GM18502 (cell line): ENCODE measurements around the gene RGP1.

Source experiments
- ATAC-seq: cut with Tn5 transposase; IDR thresholded peaks from one replicate; pipeline ENCODE4 v1.9.1; 2021; ENCODE audit warnings: mild to moderate bottlenecking; ENCODE audit not compliant: unreplicated experiment, poor library complexity

RGP1 gene

GRCh38 chr9:35766997-35767396 is 17.9 kb downstream of the RGP1 start:
- ATAC-seq: no peak

GRCh38 chr9:35767458-35767857 is 18.4 kb downstream of the RGP1 start:
- ATAC-seq: no peak

- ATAC-seq: no peak
These were observed 20.7 kb downstream of the RGP1 start for GRCh38 chr9:35769763-35770162.

DNA sequence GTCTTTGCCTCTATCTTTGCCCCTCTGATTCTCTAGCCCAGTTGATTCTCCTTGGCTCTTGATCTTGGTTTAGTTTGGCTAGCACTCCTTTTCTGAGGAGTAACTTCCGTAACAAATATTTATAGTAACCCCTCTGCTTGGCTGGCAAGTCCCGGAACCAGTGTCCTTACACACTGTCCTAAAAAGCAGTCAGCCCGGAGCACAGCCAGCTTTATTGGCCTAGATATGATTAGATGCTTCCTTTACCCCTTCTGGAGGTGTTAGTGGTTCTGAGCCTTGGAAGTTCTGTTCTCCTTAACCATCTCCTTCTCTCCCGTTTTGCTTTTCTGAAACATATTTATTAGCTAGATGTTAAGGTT is 22.0 kb downstream of the RGP1 start:
- no peak for ATAC-seq

DNA sequence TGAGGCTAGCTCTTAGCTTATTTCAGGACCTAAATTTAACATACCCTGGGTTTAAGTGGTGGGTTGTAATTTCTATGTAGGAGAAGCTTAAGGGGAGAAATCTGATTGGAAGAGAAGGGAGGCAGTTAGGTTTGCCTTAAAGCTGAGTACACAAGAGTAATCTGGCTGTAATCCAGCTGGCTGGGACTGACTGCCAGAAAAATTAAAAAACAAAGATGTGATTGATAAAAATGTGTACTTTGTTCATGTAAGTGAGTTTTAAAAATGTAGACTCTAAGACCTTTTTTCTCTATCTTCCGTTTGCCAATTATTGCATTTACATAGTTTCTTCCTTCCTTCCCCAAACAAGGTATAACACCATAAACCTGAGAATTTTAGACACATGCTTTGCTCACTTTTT is 22.4 kb downstream of the RGP1 start:
- ATAC-seq: no peak

- ATAC-seq: no peak
These were observed 22.9 kb downstream of the RGP1 start for GRCh38 chr9:35771943-35772342.

DNA sequence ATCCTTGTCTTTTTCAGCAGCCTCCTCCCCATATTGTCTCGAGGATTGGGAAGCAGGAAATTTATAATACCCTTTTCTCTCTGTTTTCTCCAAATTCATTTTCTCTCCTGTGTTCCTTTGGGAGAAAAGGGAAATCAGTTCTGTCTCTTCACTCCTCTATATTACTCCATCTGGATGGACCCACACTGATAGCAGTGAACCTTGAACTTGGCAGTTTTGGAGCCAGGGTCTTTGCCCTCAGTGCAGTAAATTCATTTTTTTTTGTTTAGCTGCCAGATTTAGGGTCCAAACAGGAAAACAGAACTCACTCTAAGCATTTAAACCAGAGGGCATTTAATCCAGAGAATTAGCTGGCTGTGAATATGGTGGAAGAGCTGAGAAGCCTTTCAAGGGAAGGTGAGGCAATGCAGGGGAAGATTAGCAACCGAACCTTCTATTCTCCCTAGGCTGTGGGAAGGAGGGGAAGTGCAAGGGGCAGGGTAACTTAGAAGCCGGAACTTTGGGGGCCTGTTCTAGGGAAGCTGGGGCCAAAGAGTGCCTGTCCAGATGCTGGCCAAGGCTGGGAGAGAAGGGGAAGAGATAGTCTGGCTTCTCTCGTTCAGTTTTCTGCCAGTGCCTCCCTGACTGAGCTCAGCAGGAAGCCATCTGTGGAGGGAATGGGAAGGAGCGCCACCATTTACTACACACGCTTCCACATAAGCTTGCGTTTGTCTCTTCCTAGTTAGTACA is 26.0 kb downstream of the RGP1 start:
- ATAC-seq: no peak

DNA sequence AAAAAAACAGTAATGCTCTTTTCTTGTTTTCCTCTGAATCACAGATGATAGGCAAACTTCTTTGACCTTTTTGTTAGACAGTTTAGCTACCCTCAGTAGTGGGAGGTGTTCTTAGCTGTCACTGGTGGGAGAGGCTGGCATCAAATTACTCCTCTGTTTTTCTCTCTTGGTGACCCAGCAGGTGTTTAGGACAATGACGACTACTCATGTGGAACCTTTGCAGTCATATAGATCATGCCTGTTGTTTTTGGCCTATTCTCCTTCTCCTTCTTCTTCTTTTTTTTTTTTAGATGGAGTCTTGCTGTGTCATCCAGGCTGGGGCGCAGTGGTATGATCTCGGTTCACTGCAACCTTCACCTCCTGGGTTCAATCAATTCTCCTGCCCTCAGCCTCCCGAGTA is 26.9 kb downstream of the RGP1 start:
- no peak for ATAC-seq

DNA sequence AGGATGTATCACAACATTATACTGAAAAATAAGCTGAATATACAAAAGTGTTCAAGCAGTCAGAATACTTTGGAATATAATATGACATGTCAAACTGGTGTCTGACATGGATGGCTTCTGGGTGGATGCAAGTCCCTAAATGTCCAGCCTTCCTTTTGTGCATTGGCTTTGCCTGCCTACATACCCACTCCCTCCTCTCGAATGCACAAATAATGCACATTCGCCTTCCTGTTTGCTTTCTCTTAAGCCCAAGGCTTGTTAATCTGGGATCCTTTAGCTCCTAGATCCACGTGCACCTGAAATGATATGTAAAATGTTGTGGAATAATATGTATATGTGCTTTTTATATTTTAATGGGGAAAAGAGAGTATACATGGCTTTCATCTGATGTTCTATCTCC is 29.4 kb downstream of the RGP1 start:
- no peak for ATAC-seq

- ATAC-seq: no peak
These were observed 32.0 kb downstream of the RGP1 start for GRCh38 chr9:35781066-35781465.

DNA sequence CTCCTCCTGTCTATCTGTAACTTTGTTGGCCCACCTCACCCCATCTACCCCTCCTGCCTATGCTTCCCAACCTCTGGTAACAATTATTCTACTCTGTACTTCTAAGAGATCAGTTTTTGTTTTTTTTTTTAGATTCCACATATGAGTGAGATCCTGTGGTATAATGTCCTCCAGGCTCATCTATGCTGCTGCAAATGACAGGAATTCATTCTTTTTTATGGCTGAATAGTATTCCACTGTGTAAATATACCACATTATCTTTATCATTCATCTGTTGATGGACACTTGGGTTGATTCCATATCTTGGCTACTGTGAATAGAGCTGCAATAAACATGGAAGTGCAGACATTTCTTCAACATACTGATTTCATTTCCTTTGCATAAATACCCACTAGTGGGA is 34.3 kb downstream of the RGP1 start:
- no peak for ATAC-seq

DNA sequence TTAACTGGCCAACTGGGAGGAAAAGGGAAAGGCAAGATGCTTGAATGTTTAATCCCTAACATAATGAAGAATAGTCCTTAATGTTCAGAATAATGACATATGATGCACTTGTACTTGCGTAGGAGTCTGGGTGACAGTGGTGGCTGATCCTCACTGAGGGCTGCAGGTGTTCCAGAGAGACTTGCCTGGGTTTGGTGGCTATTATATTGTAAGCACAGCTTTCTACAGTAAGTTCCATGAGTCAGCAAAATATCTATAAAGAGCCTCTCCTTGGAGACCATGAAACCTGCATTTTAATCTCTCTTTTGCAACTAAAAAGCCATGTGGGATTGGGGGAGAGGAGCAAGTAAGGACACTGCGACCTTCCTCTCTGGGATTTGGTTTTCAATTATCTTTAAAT is 40.5 kb downstream of the RGP1 start:
- no peak for ATAC-seq

GRCh38 chr9:35790025-35790384 is 40.9 kb downstream of the RGP1 start:
- ATAC-seq: no peak

GRCh38 chr9:35790385-35791296 is 41.6 kb downstream of the RGP1 start:
- no peak for ATAC-seq

- ATAC-seq: no peak
These were observed 42.3 kb downstream of the RGP1 start, which contains the start of gene NPR2 for GRCh38 chr9:35791297-35791921. Gene NPR2, plus strand, starts transcription at chr9:35791591. Its CDS starts 818 bp downstream, at chr9:35792409.

DNA sequence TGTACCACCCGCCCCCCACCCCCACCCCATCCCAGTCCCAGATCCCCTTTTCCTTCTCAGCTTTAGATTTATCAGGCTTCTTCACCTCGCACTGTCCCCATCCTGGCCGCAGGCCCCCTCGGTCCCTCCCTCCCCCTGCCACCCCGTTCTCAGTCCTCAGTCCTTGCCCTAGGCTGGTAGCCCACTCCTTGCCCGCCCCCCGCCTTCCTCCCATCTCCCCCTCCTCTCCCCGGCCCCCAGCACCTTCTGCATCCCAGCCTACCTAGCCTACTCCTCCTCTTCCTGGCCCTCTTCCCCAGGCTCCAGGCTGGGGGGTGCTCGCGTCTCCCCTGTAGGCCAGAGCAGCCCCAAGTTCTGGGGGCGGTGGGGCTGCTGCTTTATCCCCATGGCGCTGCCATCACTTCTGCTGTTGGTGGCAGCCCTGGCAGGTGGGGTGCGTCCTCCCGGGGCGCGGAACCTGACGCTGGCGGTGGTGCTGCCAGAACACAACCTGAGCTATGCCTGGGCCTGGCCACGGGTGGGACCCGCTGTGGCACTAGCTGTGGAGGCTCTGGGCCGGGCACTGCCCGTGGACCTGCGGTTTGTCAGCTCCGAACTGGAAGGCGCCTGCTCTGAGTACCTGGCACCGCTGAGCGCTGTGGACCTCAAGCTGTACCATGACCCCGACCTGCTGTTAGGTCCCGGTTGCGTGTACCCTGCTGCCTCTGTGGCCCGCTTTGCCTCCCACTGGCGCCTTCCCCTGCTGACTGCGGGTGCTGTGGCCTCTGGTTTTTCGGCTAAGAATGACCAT is 43.1 kb downstream of the RGP1 start:
- ATAC-seq: no peak

DNA sequence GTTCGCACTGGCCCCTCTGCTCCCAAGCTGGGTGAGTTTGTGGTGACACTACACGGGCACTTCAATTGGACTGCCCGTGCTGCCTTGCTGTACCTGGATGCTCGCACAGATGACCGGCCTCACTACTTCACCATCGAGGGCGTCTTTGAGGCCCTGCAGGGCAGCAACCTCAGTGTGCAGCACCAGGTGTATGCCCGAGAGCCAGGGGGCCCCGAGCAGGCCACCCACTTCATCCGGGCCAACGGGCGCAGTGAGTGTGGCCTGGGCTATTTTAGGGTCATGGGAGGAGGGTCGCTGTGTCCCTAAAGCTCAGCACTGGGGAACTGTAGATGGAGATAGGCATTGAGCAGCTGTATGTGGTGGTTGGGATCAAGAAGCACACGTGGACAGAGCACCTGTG is 43.7 kb downstream of the RGP1 start:
- no peak for ATAC-seq

GRCh38 chr9:35793461-35793860 is 44.4 kb downstream of the RGP1 start:
- no peak for ATAC-seq

DNA sequence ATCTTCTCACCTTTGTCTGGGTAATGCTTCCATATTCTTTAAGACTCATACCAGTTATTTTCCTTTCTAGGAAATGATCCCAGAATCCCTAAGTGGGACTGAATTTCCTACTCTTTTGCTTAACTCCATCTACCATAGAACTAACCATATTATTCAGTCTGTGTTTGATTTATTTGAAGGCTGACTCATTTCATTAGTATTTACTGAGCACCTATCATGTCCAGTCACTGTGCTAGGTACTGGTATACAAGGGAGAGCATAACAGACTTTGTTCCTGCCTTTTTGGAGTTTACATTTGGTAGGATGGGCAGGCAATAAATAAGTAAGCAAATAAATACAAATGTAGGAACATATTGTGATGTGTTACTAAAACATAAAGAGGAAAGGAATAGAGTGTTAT is 46.6 kb downstream of the RGP1 start:
- ATAC-seq: no peak

DNA sequence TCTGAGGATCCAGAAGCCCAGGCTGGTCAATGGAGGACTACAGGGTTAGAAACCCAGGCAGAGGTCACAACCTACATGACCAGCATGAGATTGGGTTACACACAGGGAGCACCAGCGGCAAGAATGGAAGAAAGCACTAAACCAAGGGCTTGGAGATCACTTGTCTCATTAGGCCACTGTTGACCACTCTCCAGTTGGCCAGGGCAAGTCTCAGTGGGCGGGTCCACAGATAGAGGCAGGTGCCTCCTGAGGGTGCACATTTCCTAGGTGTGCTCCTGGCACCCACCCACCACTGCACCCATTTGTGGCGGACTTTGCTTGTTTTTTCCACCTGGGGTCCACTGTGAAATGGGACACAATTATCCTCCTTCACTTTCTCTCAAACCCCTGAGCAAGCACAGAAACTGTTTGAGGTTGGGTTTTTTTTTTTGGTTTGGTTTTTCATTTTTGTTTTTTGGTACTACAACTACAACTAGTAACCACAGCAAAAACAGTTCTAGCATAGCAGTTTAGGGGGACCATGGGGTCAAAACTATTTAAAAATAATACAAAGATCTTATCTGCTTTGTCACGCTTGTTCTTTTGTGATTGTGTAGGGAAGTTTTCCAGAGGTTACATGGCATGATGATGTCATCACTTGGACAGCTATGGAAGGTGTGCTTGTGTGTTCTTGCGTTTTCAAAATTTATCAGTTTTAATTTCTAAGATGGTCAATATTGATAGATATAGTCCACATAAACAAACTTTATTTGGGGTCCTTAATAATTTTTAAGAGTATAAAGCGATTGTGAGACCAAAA is 48.4 kb downstream of the RGP1 start:
- ATAC-seq: no peak
